ENCODE data around the gene AGPAT1. TPM values are rescaled to one million over a fixed set of nuclear protein-coding genes. Genes with fewer than 3 reads are reported as not detected.

AGPAT1 gene
- total RNA-seq, 1 donor = 19.2 TPM

DNA sequence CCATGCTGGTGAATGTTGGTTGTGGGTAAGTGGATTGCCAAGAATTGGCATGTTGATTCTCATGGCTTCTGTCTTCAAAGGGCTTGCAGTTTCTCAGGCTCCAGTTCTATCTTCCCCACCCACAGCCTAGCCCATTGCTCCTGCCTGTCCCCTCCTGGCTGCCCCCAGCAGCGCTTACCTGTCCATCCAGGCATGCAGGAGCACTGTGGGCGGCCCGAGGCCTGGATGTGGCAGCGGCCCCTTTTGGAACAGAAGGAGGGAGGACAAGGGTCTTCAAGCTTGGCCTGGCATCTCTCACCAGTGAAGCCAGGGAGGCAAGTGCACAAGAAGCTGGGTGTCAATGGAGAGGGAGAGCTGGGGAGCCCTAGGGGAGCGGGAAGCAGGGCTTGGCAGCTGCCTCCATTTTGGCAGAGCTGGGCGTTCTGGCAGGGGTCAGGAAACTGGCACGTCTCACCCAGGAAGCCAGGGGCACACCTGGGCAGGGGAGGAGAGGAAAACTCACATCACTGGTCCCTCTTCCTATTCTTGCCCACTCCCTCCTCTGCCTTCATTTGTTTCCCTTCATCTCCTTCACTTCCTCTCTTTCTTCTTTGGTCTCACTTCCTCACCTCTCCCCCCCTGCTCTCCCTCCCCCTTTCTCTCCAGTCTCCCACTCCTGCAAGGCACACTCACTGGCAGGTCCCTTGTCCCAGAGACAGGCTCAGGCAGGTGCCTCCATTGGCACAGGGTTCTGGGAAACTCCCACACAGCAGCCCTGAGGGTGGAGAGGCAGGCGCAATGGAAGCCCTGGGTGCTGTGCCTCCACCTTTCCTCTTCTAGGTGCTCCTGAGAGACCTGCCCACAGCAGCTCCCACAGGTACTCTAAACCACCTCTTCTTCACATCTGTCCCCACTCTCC lies 46.7 kb upstream of the AGPAT1 start:
- Histone ChIP-seq H3K4me3 (ENCODE audit: insufficient read depth, low read length) (no peak overlapping the region), H3K4me1 (ENCODE audit: insufficient read depth, low read length) (no peaks in the 10 kb centered on the region), H2AFZ (ENCODE audit: low read length) (no peak overlapping the region), H3K27ac (ENCODE audit: low read depth, low read length) (no peak overlapping the region), H3K9me3 (ENCODE audit: low read depth, low read length) (no peaks in the 10 kb centered on the region), H3K36me3 (ENCODE audit: insufficient read depth, low read length) (no peaks in the 10 kb centered on the region), H3K79me2 (ENCODE audit: insufficient read depth, low read length) (no peaks in the 10 kb centered on the region), H3K27me3 (ENCODE audit: insufficient read depth, low read length) (peaks cover 5% of the 10 kb centered on the region), H3K4me2 (ENCODE audit: insufficient read depth, low read length) (no peak overlapping the region), H4K20me1 (ENCODE audit: insufficient read depth, low read length) (no peaks in the 10 kb centered on the region)
- TF ChIP-seq, protein P1, sequence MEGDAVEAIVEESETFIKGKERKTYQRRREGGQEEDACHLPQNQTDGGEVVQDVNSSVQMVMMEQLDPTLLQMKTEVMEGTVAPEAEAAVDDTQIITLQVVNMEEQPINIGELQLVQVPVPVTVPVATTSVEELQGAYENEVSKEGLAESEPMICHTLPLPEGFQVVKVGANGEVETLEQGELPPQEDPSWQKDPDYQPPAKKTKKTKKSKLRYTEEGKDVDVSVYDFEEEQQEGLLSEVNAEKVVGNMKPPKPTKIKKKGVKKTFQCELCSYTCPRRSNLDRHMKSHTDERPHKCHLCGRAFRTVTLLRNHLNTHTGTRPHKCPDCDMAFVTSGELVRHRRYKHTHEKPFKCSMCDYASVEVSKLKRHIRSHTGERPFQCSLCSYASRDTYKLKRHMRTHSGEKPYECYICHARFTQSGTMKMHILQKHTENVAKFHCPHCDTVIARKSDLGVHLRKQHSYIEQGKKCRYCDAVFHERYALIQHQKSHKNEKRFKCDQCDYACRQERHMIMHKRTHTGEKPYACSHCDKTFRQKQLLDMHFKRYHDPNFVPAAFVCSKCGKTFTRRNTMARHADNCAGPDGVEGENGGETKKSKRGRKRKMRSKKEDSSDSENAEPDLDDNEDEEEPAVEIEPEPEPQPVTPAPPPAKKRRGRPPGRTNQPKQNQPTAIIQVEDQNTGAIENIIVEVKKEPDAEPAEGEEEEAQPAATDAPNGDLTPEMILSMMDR (IDR thresholded peaks at IDR 0.05; ENCODE audit: extremely low read depth, low read depth, low read length) = no peak
- DNase-seq (ENCODE audit: insufficient read length, low spot score, missing footprints) = no peak

DNA sequence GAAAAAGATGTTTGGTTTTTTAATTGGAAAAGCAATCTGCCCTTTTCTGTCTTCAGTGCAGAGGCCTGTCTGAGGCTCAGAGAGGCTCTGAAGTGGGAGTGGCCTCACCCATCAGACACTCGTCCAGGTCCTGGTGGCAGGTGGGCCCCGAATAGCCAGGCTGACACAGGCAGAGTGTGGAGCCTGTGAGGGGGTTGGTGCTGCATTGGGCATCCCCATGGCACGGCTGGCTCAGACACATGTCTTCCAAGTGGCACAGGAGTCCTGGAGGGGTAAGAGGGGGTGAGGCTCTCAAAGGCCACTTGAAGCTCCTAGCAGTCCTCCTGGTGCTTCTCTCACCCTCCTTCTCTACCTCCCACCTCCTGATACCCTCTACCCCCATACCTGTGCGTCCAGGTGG lies 44.1 kb upstream of the AGPAT1 start:
- H3K4me3 ChIP-seq (ENCODE audit: insufficient read depth, low read length) = no peak overlapping the region
- TF ChIP-seq, protein P1 (IDR thresholded peaks at IDR 0.05; ENCODE audit: extremely low read depth, low read depth, low read length) = no peak
- no peak overlapping the region for H2AFZ ChIP-seq (ENCODE audit: low read length)
- no peak overlapping the region for H3K27ac ChIP-seq (ENCODE audit: low read depth, low read length)
- no peaks in the 10 kb centered on the region for H3K36me3 ChIP-seq (ENCODE audit: insufficient read depth, low read length)
- no peaks in the 10 kb centered on the region for H4K20me1 ChIP-seq (ENCODE audit: insufficient read depth, low read length)
- H3K27me3 ChIP-seq (ENCODE audit: insufficient read depth, low read length) = peaks cover 6% of the 10 kb centered on the region
- H3K79me2 ChIP-seq (ENCODE audit: insufficient read depth, low read length) = no peaks in the 10 kb centered on the region
- DNase-seq (ENCODE audit: insufficient read length, low spot score, missing footprints) = no peak
- no peak overlapping the region for H3K4me2 ChIP-seq (ENCODE audit: insufficient read depth, low read length)
- H3K4me1 ChIP-seq (ENCODE audit: insufficient read depth, low read length) = no peaks in the 10 kb centered on the region
- H3K9me3 ChIP-seq (ENCODE audit: low read depth, low read length) = no peaks in the 10 kb centered on the region

DNA sequence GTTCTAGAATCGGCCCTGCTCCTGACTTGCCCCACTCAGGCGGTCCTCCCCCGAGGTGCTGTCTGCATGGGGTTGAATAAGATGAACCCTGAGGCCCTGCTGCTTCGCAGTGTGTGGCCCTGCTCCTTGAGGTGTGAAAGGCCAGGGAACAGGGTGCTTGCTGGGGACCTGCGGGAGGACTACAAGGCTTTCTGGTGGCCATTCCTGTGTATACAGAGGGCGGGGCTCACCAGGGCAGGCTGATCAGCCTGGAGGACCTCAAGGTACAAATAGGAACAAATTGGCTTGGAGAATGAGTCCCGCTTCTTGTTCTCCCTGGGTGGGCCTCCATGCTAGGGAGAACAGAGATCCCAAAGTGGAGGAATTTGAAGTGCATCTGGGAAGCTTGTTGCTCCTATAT lies 42.3 kb upstream of the AGPAT1 start:
- TF ChIP-seq, protein P1 (IDR thresholded peaks at IDR 0.05; ENCODE audit: extremely low read depth, low read depth, low read length) = no peak
- no peak for DNase-seq (ENCODE audit: insufficient read length, low spot score, missing footprints)
- no peak overlapping the region for H3K4me2 ChIP-seq (ENCODE audit: insufficient read depth, low read length)
- H3K4me1 ChIP-seq (ENCODE audit: insufficient read depth, low read length) = no peaks in the 10 kb centered on the region
- no peaks in the 10 kb centered on the region for H3K9me3 ChIP-seq (ENCODE audit: low read depth, low read length)
- H3K79me2 ChIP-seq (ENCODE audit: insufficient read depth, low read length) = no peaks in the 10 kb centered on the region
- peaks cover 6% of the 10 kb centered on the region for H3K27me3 ChIP-seq (ENCODE audit: insufficient read depth, low read length)
- H3K36me3 ChIP-seq (ENCODE audit: insufficient read depth, low read length) = no peaks in the 10 kb centered on the region
- no peaks in the 10 kb centered on the region for H4K20me1 ChIP-seq (ENCODE audit: insufficient read depth, low read length)
- no peak overlapping the region for H2AFZ ChIP-seq (ENCODE audit: low read length)
- no peak overlapping the region for H3K4me3 ChIP-seq (ENCODE audit: insufficient read depth, low read length)
- no peak overlapping the region for H3K27ac ChIP-seq (ENCODE audit: low read depth, low read length)

DNA sequence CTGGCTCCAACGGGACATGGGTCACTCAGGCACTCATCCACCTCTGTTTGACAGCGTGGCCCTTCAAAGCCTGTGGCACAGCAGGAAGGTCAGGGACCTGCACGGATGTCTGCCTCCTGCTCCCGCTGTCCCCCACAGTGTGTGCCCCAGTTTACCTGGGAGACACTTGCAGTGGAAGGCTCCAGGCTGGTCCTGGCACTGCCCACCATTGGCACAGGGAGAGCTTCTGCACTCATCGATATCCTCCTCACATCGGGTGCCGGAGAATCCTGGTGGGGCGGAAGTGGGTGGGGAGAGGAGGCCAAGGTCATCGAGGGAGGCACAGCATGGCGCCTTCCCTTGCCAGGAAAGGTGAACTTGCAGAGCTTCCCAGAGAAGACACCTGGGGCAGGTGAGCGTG lies 41.1 kb upstream of the AGPAT1 start:
- H3K4me3 ChIP-seq (ENCODE audit: insufficient read depth, low read length) = no peak overlapping the region
- no peak overlapping the region for H3K4me2 ChIP-seq (ENCODE audit: insufficient read depth, low read length)
- no peak for DNase-seq (ENCODE audit: insufficient read length, low spot score, missing footprints)
- H3K27ac ChIP-seq (ENCODE audit: low read depth, low read length) = no peak overlapping the region
- no peaks in the 10 kb centered on the region for H3K79me2 ChIP-seq (ENCODE audit: insufficient read depth, low read length)
- H3K4me1 ChIP-seq (ENCODE audit: insufficient read depth, low read length) = no peaks in the 10 kb centered on the region
- H3K27me3 ChIP-seq (ENCODE audit: insufficient read depth, low read length) = peaks cover 6% of the 10 kb centered on the region
- no peaks in the 10 kb centered on the region for H3K36me3 ChIP-seq (ENCODE audit: insufficient read depth, low read length)
- TF ChIP-seq, protein P1 (IDR thresholded peaks at IDR 0.05; ENCODE audit: extremely low read depth, low read depth, low read length) = no peak
- no peaks in the 10 kb centered on the region for H4K20me1 ChIP-seq (ENCODE audit: insufficient read depth, low read length)
- H2AFZ ChIP-seq (ENCODE audit: low read length) = no peak overlapping the region
- no peaks in the 10 kb centered on the region for H3K9me3 ChIP-seq (ENCODE audit: low read depth, low read length)

Measured in osteoblast (primary cell).